MM.1S (cell line): ENCODE measurements around the gene SEPTIN5.
A peak's percentile ranks its signal among the peaks of the same experiment; 100 is the strongest.

Experiments
- DNase-seq: peaks from one replicate; pipeline ENCODE4 v3.0.0-alpha.2; 2015
- H2AFZ ChIP-seq: fragments of 300-600 bp; sonication (generic); 2 replicates; pipeline ENCODE4 v1.6.0; 2016; ENCODE audit warnings: antibody characterized with exemption, low read length
- H3F3A ChIP-seq: fragments of 300-600 bp; sonication (generic); 2 replicates; pipeline ENCODE4 v1.6.1; 2016; ENCODE audit warnings: mild to moderate bottlenecking, antibody characterized with exemption, low read length, moderate library complexity, mixed read lengths; ENCODE audit not compliant: insufficient read depth
- H3K27ac ChIP-seq: fragments of 300-600 bp; sonication (generic); 2 replicates; pipeline ENCODE4 v1.5.1; 2016; ENCODE audit warnings: mild to moderate bottlenecking, low read length
- H3K27me3 ChIP-seq: fragments of 300-600 bp; sonication (generic); replicated peaks from 2 replicates; pipeline ENCODE4 v1.6.0; 2016; ENCODE audit warnings: low read length; ENCODE audit not compliant: insufficient read depth
- H3K36me3 ChIP-seq: fragments of 300-600 bp; sonication (generic); replicated peaks from 2 replicates; pipeline ENCODE4 v1.6.1; 2016; ENCODE audit warnings: mild to moderate bottlenecking, low read length, mixed read lengths; ENCODE audit not compliant: insufficient read depth
- H3K4me1 ChIP-seq: fragments of 300-600 bp; sonication (generic); 2 replicates; pipeline ENCODE4 v1.6.1; 2016; ENCODE audit warnings: low read length, mixed read lengths
- H3K4me2 ChIP-seq: fragments of 300-600 bp; sonication (generic); 2 replicates; pipeline ENCODE4 v1.6.0; 2016; ENCODE audit warnings: low read depth, low read length
- H3K4me3 ChIP-seq: fragments of 300-600 bp; sonication (generic); 2 replicates; pipeline ENCODE4 v1.5.1; 2016; ENCODE audit warnings: low read length, mixed read lengths
- H3K79me2 ChIP-seq: fragments of 300-600 bp; sonication (generic); 2 replicates; pipeline ENCODE4 v1.6.1; 2016; ENCODE audit warnings: mixed run types, low read length, mixed read lengths
- H3K9ac ChIP-seq: fragments of 300-600 bp; sonication (generic); 2 replicates; pipeline ENCODE4 v1.6.1; 2016; ENCODE audit warnings: low read length, mixed read lengths
- H3K9me2 ChIP-seq: fragments of 300-600 bp; sonication (generic); replicated peaks from 2 replicates; pipeline ENCODE4 v1.6.1; 2016; ENCODE audit warnings: mild to moderate bottlenecking, low read length, mixed read lengths; ENCODE audit not compliant: insufficient read depth
- H3K9me3 ChIP-seq: fragments of 300-600 bp; sonication (generic); replicated peaks from 2 replicates; pipeline ENCODE4 v1.6.1; 2016; ENCODE audit warnings: mild to moderate bottlenecking, low read length, mixed read lengths; ENCODE audit not compliant: insufficient read depth
- H4K20me1 ChIP-seq: fragments of 300-600 bp; sonication (generic); 2 replicates; pipeline ENCODE4 v1.6.1; 2016; ENCODE audit warnings: mild to moderate bottlenecking, low read length, moderate library complexity, mixed read lengths; ENCODE audit not compliant: insufficient read depth
- EZH2 ChIP-seq: fragments of 300-600 bp; sonication (generic); optimal IDR thresholded peaks from 2 replicates; pipeline ENCODE3; 2017; ENCODE audit warnings: low read depth, mild to moderate bottlenecking, antibody characterized with exemption, low read length, mixed read lengths
- EZH2phosphoT487 ChIP-seq: fragments of 300-600 bp; sonication (generic); IDR thresholded peaks from 2 replicates; pipeline ENCODE4 v1.6.1; 2018; ENCODE audit warnings: antibody characterized with exemption, low read length
- TF ChIP-seq, protein P1 (sequence below): fragments of 300-600 bp; sonication (generic); IDR thresholded peaks from 2 replicates; pipeline ENCODE4 v1.5.1; 2016; ENCODE audit warnings: antibody characterized with exemption, low read length, mixed read lengths

The SEPTIN5 gene

DNA sequence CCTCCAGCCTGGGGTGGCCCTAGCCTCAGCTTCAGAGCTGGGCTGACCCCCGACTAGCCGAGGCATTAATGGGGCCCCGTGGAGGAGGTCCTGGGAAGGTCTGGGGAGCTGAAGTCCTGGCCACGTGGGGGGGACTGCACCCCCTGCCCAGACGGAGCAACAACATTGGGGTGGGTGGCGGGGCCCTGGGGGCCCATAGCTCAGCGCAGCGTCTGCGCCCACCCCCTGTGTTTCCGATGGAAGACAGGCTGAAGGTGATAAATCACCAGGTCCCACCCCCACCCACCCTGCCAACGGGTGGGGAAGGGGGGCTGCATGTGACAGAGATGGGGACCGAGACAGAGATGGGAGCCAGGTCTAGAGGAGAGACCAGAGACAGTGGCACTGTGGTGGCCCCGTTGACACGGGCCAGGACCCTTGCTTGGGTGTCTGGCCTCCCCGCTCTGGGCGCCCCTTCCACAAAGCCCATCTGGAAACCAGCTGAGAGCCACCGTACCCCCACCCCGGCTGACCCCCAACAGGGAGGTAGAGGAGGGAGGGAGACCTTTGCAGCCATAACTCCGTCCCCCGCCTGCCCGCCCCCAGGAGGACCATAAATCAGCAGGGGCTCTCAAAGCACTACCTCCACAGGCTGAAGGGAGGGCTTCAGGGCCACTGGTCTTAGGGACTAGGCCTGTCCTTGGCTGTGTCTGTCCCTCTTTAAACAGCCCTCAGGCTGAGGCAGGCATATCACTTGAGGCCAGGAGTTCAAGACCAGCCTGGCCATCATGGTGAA, 17.2 kb downstream of the SEPTIN5 start:
- H3K27ac ChIP-seq: no peak overlapping the region

DNA sequence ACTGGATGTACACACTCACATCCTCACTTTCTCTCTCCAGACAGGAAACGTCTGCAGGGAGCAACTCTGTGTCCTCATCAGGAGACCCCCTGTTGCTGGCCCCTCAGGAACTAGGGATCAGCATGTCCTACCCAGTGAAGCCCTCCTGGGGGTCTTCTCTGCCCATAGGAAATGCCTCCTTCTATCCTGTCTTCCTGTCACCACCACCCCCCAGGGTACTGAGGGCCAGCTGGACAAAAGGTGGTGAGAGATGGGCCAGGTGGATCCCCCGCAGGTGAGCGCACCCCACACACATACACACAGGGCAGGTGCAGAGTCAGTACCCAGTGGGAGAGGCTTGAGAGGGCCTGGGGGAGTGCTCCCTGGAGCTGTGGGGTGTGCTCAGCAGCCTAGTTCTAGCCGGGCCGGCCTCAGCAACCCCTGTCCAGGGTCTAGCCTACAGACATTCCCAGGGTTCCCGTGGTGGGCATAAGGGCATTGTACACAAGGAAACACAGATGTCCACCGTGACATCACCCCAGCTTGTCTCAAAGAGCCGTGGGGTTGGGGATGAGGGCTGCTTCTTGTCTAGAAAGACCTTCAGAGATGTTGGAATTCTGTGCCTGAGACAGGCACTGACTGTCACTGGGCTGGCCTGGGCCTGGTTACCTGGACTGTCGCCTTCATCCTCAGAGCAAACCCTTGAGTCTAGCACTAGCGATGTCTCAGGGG, 18.3 kb downstream of the SEPTIN5 start:
- no peak overlapping the region for H3K9ac ChIP-seq
- no peaks in the 10 kb centered on the region for H3F3A ChIP-seq
- H3K4me1 ChIP-seq: no peaks in the 10 kb centered on the region
- TF ChIP-seq EZH2phosphoT487 (no peak), EZH2 (no peak)
- TF ChIP-seq, protein P1, sequence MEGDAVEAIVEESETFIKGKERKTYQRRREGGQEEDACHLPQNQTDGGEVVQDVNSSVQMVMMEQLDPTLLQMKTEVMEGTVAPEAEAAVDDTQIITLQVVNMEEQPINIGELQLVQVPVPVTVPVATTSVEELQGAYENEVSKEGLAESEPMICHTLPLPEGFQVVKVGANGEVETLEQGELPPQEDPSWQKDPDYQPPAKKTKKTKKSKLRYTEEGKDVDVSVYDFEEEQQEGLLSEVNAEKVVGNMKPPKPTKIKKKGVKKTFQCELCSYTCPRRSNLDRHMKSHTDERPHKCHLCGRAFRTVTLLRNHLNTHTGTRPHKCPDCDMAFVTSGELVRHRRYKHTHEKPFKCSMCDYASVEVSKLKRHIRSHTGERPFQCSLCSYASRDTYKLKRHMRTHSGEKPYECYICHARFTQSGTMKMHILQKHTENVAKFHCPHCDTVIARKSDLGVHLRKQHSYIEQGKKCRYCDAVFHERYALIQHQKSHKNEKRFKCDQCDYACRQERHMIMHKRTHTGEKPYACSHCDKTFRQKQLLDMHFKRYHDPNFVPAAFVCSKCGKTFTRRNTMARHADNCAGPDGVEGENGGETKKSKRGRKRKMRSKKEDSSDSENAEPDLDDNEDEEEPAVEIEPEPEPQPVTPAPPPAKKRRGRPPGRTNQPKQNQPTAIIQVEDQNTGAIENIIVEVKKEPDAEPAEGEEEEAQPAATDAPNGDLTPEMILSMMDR: no peak
- H3K79me2 ChIP-seq: no peaks in the 10 kb centered on the region
- no peak for DNase-seq
- peaks cover 77% of the 10 kb centered on the region for H3K27me3 ChIP-seq
- H3K9me2 ChIP-seq: no peaks in the 10 kb centered on the region
- H4K20me1 ChIP-seq: no peaks in the 10 kb centered on the region
- H3K36me3 ChIP-seq: no peaks in the 10 kb centered on the region
- H3K27ac ChIP-seq: no peak overlapping the region
- no peak overlapping the region for H3K4me2 ChIP-seq
- no peak overlapping the region for H2AFZ ChIP-seq
- H3K4me3 ChIP-seq: no peak overlapping the region
- H3K9me3 ChIP-seq: no peaks in the 10 kb centered on the region

More for the DNA sequence above, 17.2 kb downstream of the SEPTIN5 start:
- DNase-seq: no peak
- Histone ChIP-seq H4K20me1 (no peaks in the 10 kb centered on the region), H3K9ac (no peak overlapping the region), H3K27me3 (peaks cover 77% of the 10 kb centered on the region), H3K9me2 (no peaks in the 10 kb centered on the region), H3F3A (no peaks in the 10 kb centered on the region), H2AFZ (no peak overlapping the region), H3K9me3 (no peaks in the 10 kb centered on the region), H3K4me3 (no peak overlapping the region), H3K36me3 (no peaks in the 10 kb centered on the region), H3K79me2 (no peaks in the 10 kb centered on the region), H3K4me1 (no peaks in the 10 kb centered on the region), H3K4me2 (peak overlapping the region; percentile 84; the same call in 1 of the 2 replicates)
- no peak for TF ChIP-seq EZH2
- TF ChIP-seq, protein P1: no peak
- TF ChIP-seq EZH2phosphoT487: no peak

DNA sequence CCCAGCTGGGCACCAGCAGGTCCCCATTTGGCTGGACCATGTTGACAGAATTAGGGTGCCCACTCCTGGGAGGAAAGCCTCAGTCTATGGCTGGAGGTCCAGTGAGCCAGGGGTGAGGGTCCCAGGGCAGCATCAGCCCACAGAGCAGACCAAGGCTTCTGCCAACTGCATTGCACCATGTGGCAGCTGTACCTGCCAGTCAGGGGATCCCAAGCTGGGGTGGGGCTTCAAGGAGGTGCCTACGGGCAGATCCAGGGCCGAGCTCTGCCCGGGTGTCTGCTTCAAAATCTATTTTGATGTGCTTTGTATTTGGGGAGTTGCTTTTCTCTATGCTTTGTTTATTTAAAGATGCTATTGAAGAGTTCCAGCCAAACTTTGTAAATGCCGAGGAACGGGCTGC, 19.5 kb downstream of the SEPTIN5 start:
- no peaks in the 10 kb centered on the region for H3F3A ChIP-seq
- H3K9me2 ChIP-seq: no peaks in the 10 kb centered on the region
- H4K20me1 ChIP-seq: no peaks in the 10 kb centered on the region
- no peaks in the 10 kb centered on the region for H3K79me2 ChIP-seq
- H3K4me1 ChIP-seq: no peaks in the 10 kb centered on the region
- no peaks in the 10 kb centered on the region for H3K36me3 ChIP-seq
- no peaks in the 10 kb centered on the region for H3K9me3 ChIP-seq
- H3K27ac ChIP-seq: no peak overlapping the region
- no peak for TF ChIP-seq EZH2
- no peak for TF ChIP-seq EZH2phosphoT487
- TF ChIP-seq, protein P1: no peak
- no peak overlapping the region for H3K9ac ChIP-seq
- no peak overlapping the region for H3K4me3 ChIP-seq
- H3K27me3 ChIP-seq: peaks cover 68% of the 10 kb centered on the region
- H3K4me2 ChIP-seq: no peak overlapping the region
- no peak overlapping the region for H2AFZ ChIP-seq
- DNase-seq: no peak
